IMR-90 (cell line): ENCODE results near the gene PCOLCE2.

Experiments used
- CEBPB ChIP-seq: IDR thresholded peaks from 2 replicates; pipeline ENCODE4 v1.6.1; 2012; ENCODE audit warnings: low read depth, low read length, improper control_type of control experiment
- FOS ChIP-seq: fragments of 150-350 bp; IDR thresholded peaks from 2 replicates; pipeline ENCODE4 v1.6.1; 2016; ENCODE audit warnings: low read depth, low read length
- MAFK ChIP-seq: IDR thresholded peaks from 2 replicates; pipeline ENCODE4 v1.6.1; 2012; ENCODE audit warnings: low read depth, low read length, improper control_type of control experiment
- NFE2L2 ChIP-seq: fragments of 150-350 bp; IDR thresholded peaks from 2 replicates; pipeline ENCODE4 v1.6.1; 2016; ENCODE audit warnings: low read depth, mild to moderate bottlenecking, low read length
- RAD21 ChIP-seq: IDR thresholded peaks from 2 replicates; pipeline ENCODE4 v1.6.1; 2012; ENCODE audit warnings: low read length, improper control_type of control experiment
- RFX5 ChIP-seq: IDR thresholded peaks from 2 replicates; pipeline ENCODE4 v1.8.0; 2012; ENCODE audit warnings: low read depth, mild to moderate bottlenecking, low read length, moderate library complexity
- SMC3 ChIP-seq: fragments of 150-350 bp; IDR thresholded peaks from 2 replicates; pipeline ENCODE4 v1.6.1; 2016; ENCODE audit warnings: low read depth, mild to moderate bottlenecking, antibody characterized with exemption, low read length, moderate library complexity
- TF ChIP-seq, protein P1 (sequence below): conservative IDR thresholded peaks from 2 replicates; pipeline ENCODE4 v1.5.1; 2012; ENCODE audit warnings: mild to moderate bottlenecking, low read depth, low read length, improper control_type of control experiment
- TF ChIP-seq, protein P2 (sequence below): fragments of 150-350 bp; IDR thresholded peaks from 2 replicates; pipeline ENCODE4 v1.6.1; 2017; ENCODE audit warnings: mild to moderate bottlenecking, antibody characterized with exemption, low read length, low read depth

DNA sequence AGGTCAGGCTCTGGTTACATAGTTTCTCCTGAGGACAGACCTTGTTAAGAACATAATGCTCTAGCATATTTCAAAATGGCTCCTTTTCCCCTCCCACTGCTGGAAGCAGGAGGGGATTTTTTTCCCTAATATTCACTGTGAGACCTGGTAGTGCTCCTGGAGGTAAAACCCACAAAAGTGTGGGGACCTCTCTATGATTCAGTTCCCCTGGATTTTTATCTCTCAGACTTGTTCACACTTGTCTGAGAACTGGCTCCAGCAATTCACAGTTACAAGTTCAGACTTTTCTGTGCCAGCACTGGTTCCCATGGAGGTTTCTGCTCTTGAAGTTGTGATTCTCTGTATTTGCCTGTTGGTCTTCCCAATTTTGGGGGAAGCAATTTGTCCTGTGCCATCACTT is 36.3 kb upstream of the PCOLCE2 start:
- TF ChIP-seq SMC3 (no peak), CEBPB (no peak), FOS (no peak), RFX5 (no peak), MAFK (no peak), RAD21 (no peak), NFE2L2 (no peak)
- TF ChIP-seq, protein P1, sequence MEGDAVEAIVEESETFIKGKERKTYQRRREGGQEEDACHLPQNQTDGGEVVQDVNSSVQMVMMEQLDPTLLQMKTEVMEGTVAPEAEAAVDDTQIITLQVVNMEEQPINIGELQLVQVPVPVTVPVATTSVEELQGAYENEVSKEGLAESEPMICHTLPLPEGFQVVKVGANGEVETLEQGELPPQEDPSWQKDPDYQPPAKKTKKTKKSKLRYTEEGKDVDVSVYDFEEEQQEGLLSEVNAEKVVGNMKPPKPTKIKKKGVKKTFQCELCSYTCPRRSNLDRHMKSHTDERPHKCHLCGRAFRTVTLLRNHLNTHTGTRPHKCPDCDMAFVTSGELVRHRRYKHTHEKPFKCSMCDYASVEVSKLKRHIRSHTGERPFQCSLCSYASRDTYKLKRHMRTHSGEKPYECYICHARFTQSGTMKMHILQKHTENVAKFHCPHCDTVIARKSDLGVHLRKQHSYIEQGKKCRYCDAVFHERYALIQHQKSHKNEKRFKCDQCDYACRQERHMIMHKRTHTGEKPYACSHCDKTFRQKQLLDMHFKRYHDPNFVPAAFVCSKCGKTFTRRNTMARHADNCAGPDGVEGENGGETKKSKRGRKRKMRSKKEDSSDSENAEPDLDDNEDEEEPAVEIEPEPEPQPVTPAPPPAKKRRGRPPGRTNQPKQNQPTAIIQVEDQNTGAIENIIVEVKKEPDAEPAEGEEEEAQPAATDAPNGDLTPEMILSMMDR: no peak
- TF ChIP-seq, protein P2, sequence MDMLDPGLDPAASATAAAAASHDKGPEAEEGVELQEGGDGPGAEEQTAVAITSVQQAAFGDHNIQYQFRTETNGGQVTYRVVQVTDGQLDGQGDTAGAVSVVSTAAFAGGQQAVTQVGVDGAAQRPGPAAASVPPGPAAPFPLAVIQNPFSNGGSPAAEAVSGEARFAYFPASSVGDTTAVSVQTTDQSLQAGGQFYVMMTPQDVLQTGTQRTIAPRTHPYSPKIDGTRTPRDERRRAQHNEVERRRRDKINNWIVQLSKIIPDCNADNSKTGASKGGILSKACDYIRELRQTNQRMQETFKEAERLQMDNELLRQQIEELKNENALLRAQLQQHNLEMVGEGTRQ: no peak
